Measurements from ENCODE around the gene TBCK. TPM values are rescaled to one million over a fixed set of nuclear protein-coding genes. Genes with fewer than 3 reads are reported as not detected.

Gene TBCK
- polyA plus RNA-seq, 1 of the 3 experiments (the other 2 are of a cell fraction) = 14.6 TPM

- POLR2A ChIA-PET = no interaction called here
- no peaks in the 10 kb centered on the region for H3F3A ChIP-seq (replicated peaks; ENCODE audit: insufficient read depth)
- H3K4me1 ChIP-seq (ENCODE audit: control insufficient read depth in 1 of 2, insufficient read depth in 2 of 2, low read depth in 1 of 2, low read length in 1 of 2) = no peaks in the 10 kb centered on the region
- H3K9me3 ChIP-seq = no peaks in the 10 kb centered on the region
- H3K27ac ChIP-seq (ENCODE audit: low read depth in 2 of 2, low read length in 1 of 2) = no peak overlapping the region
- H3K9ac ChIP-seq = no peak overlapping the region
- DNase-seq = no peak
- 95% methylated on average over 10 of the region's 10 CpGs for WGBS (ENCODE audit: low lambda C conversion rate)
- no peak overlapping the region for H3K4me2 ChIP-seq
- H3K9me2 ChIP-seq = no peaks in the 10 kb centered on the region
- TF ChIP-seq, protein P1, sequence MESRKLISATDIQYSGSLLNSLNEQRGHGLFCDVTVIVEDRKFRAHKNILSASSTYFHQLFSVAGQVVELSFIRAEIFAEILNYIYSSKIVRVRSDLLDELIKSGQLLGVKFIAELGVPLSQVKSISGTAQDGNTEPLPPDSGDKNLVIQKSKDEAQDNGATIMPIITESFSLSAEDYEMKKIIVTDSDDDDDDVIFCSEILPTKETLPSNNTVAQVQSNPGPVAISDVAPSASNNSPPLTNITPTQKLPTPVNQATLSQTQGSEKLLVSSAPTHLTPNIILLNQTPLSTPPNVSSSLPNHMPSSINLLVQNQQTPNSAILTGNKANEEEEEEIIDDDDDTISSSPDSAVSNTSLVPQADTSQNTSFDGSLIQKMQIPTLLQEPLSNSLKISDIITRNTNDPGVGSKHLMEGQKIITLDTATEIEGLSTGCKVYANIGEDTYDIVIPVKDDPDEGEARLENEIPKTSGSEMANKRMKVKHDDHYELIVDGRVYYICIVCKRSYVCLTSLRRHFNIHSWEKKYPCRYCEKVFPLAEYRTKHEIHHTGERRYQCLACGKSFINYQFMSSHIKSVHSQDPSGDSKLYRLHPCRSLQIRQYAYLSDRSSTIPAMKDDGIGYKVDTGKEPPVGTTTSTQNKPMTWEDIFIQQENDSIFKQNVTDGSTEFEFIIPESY (IDR thresholded peaks at IDR 0.05; ENCODE audit: borderline replicate concordance, low read depth) = no peak
- TF ChIP-seq EP300 (IDR thresholded peaks at IDR 0.05; ENCODE audit: borderline replicate concordance in 1 of 2, low read depth in 1 of 2, low read length in 1 of 2) (no peak), TEAD4 (IDR thresholded peaks at IDR 0.05; ENCODE audit: borderline replicate concordance, insufficient read depth) (no peak), SMC3 (IDR thresholded peaks at IDR 0.05; ENCODE audit: low read depth, low read length) (no peak), GABPA (IDR thresholded peaks at IDR 0.05; ENCODE audit: low read depth) (no peak), YY1 (IDR thresholded peaks at IDR 0.05; ENCODE audit: low read depth) (no peak)
- peaks cover 6% of the 10 kb centered on the region; the same call in 1 of the 2 replicates for H3K79me2 ChIP-seq (ENCODE audit: insufficient read depth)
- no peaks in the 10 kb centered on the region for H3K27me3 ChIP-seq (ENCODE audit: insufficient read depth)
- H3K4me3 ChIP-seq (ENCODE audit: low read depth in 2 of 2, low read length in 1 of 2) = no peak overlapping the region
- no peak overlapping the region for H2AFZ ChIP-seq (ENCODE audit: low read depth)
- no peaks in the 10 kb centered on the region for H4K20me1 ChIP-seq (ENCODE audit: insufficient read depth)
- CTCF ChIA-PET = no interaction called here
- peaks cover 31 to 50% of the 10 kb centered on the region in 2 experiments for H3K36me3 ChIP-seq (replicated peaks in 1 of 2; ENCODE audit: control insufficient read depth in 1 of 2, insufficient read depth in 2 of 2, low read length in 1 of 2)
Observed at GRCh38 chr4:106294062-106294461, 21.9 kb downstream of the TBCK start.

DNA sequence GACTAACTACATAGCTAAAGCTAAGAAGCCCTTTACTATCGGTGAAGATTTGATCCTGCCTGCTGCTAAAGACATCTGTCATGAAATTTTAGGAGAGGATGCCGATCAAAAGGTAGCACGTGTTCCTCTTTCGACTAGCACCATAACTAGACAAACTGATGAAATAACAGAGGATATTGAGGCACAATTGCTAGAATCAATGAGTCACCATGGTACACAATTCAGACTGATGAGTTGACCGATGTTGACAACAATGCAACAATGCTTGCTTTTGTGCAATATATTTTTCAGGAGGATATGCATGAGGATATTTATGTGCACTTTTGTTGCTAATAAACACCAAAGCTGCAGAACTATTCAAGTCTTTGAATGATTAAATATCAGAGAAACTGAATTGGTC, 24.3 kb downstream of the TBCK start:
- POLR2A ChIA-PET = no interaction called here
- TF ChIP-seq TEAD4 (IDR thresholded peaks at IDR 0.05; ENCODE audit: borderline replicate concordance, insufficient read depth) (no peak), TAF1 (IDR thresholded peaks at IDR 0.05; ENCODE audit: borderline replicate concordance, low read depth, low read length) (no peak), FOSL2 (IDR thresholded peaks at IDR 0.05; ENCODE audit: borderline replicate concordance, low read depth) (no peak), REST (IDR thresholded peaks at IDR 0.05; ENCODE audit: low read depth, low read length) (no peak), POLR2AphosphoS5 (IDR thresholded peaks at IDR 0.05; ENCODE audit: low read depth, low read length) (no peak), YY1 (IDR thresholded peaks at IDR 0.05; ENCODE audit: low read depth) (no peak), NRF1 (IDR thresholded peaks at IDR 0.05; ENCODE audit: low read depth, low read length) (no peak), GATA2 (CRISPR knock-in tag; IDR thresholded peaks at IDR 0.05) (no peak), RAD21 (IDR thresholded peaks at IDR 0.05; ENCODE audit: low read length) (no peak), EP300 (IDR thresholded peaks at IDR 0.05; ENCODE audit: borderline replicate concordance in 1 of 2, low read depth in 1 of 2, low read length in 1 of 2) (no peak)
- Histone ChIP-seq H3K36me3 (replicated peaks in 1 of 2; ENCODE audit: control insufficient read depth in 1 of 2, insufficient read depth in 2 of 2, low read length in 1 of 2) (peaks cover 41 to 50% of the 10 kb centered on the region in 2 experiments), H3K79me2 (ENCODE audit: insufficient read depth) (peaks cover 3% of the 10 kb centered on the region; the same call in 1 of the 2 replicates), H4K20me1 (ENCODE audit: insufficient read depth) (no peaks in the 10 kb centered on the region), H3K4me1 (ENCODE audit: control insufficient read depth in 1 of 2, insufficient read depth in 2 of 2, low read depth in 1 of 2, low read length in 1 of 2) (no peaks in the 10 kb centered on the region), H3K9me3 (no peaks in the 10 kb centered on the region), H3K9ac (no peak overlapping the region), H3K27me3 (ENCODE audit: insufficient read depth) (no peaks in the 10 kb centered on the region), H3F3A (replicated peaks; ENCODE audit: insufficient read depth) (no peaks in the 10 kb centered on the region), H3K27ac (ENCODE audit: low read depth in 2 of 2, low read length in 1 of 2) (no peak overlapping the region), H3K4me2 (no peak overlapping the region), H3K9me2 (no peaks in the 10 kb centered on the region), H3K4me3 (ENCODE audit: low read depth in 2 of 2, low read length in 1 of 2) (no peak overlapping the region), H2AFZ (ENCODE audit: low read depth) (no peak overlapping the region)
- WGBS (ENCODE audit: low lambda C conversion rate) = 98% methylated on average over 5 of the region's 5 CpGs
- CTCF ChIA-PET = interaction anchor here (0.9 kb wide), 1 partner anchor 517 kb away, joined by 3 read pairs; no protein-coding TSS in a partner anchor
- DNase-seq = no peak

All from SK-N-SH (cell line).